Heart right ventricle (tissue), 16 donors: ENCODE measurements around the gene USP40. TPM values are rescaled to one million over a fixed set of nuclear protein-coding genes. Genes with fewer than 3 reads are reported as not detected.
A peak's percentile ranks its signal among the peaks of the same experiment; 100 is the strongest.

ENCODE experiments used
- ATAC-seq, 8 donors: fragments of 200-7000 bp; cut with Tn5 transposase; one replicate each; pipeline ENCODE4 v1.9.1; 2020; ENCODE audit warnings: mild to moderate bottlenecking in 8 of 8, moderate library complexity in 8 of 8, moderate number of reproducible peaks in 1 of 8
- DNase-seq, 2 donors: peaks; one replicate each; pipeline ENCODE4 v3.0.0-alpha.2; 2020
- H3K27ac ChIP-seq, 10 donors: fragments of 200-600 bp; sonication (generic) in 2 of 10; one replicate each; pipeline versions ENCODE4 v1.5.0 to v1.8.0; 2020 to 2022; ENCODE audit warnings: mild to moderate bottlenecking in 3 of 10
- H3K27me3 ChIP-seq, 7 donors: fragments of 200-600 bp; one replicate each; pipeline ENCODE4 v1.8.0; 2021 to 2022; ENCODE audit warnings: mild to moderate bottlenecking in 2 of 7
- H3K36me3 ChIP-seq, 9 donors: fragments of 200-600 bp; sonication (generic) in 1 of 9; one replicate each; pipeline versions ENCODE4 v1.5.0 to v1.8.0; 2020 to 2022; ENCODE audit warnings: mild to moderate bottlenecking in 2 of 9
- H3K4me1 ChIP-seq, 9 donors: fragments of 200-600 bp; sonication (generic) in 1 of 9; one replicate each; pipeline versions ENCODE4 v1.5.0 to v1.8.0; 2020 to 2022; ENCODE audit warnings: mild to moderate bottlenecking in 4 of 9
- H3K4me3 ChIP-seq, 10 donors: fragments of 200-600 bp; sonication (generic) in 2 of 10; one replicate each; pipeline versions ENCODE4 v1.5.0 to v1.8.0; 2020 to 2022; ENCODE audit warnings: mild to moderate bottlenecking in 7 of 10, moderate library complexity in 2 of 10
- H3K9me3 ChIP-seq, 11 donors: fragments of 200-600 bp in 10 of 11; sonication (generic) in 2 of 11; one replicate each; pipeline versions ENCODE4 v1.5.0 to v1.8.0; 2013 to 2022; ENCODE audit warnings: mild to moderate bottlenecking in 2 of 11, control low read depth in 1 of 11, moderate library complexity in 1 of 11
- WGBS, 2 donors: extraction: QIAGEN DNeasy Blood & Tissue Kit; methylation state at CpG; one replicate each; pipeline ENCODE4 v1.1.7; 2013; ENCODE audit warnings: inconsistent platforms in 1 of 2; 5-methylcytosine and 5-hydroxymethylcytosine counted together
- intact Hi-C, 10 donors: fragments of 100-400 bp; cut with DNase I; formaldehyde crosslinking; loops; one replicate each; pipeline versions ENCODE4 v1.11.1 to v1.14.2; 2022
- polyA plus RNA-seq, 2 donors: library from polyadenylated mRNA; stranded (reverse); fragments of 200-250 nt; gene quantifications; one replicate each; pipeline ENCODE4 v1.2.3, GENCODE V29; 2013
- total RNA-seq, 10 donors: library from RNA; stranded (reverse); fragmentation: NEBNext Ultra II Directional in 3 of 10; extraction: Animal tissue kit (Norgen Biotek cat#: 25700) in 3 of 10; gene quantifications; one replicate each; pipeline versions ENCODE4 v1.2.1 to v1.2.4, GENCODE V29; 2021 to 2023
- TF ChIP-seq, protein P1 (sequence below), 9 donors: fragments of 200-600 bp; sonication (generic) in 2 of 9; IDR thresholded peaks; one replicate each; pipeline versions ENCODE4 v1.5.0 to v1.8.0; 2021 to 2022; ENCODE audit warnings: antibody characterized with exemption in 9 of 9, mild to moderate bottlenecking in 5 of 9, moderate library complexity in 1 of 9
- donor health status: Arrhythmogenic right ventricular cardiomyopathy.
- donor health status: ischemic (EF 13 %, LVEDD 7.1; RV severe dilation, severe dysfunction).
- donor health status: healthy with polysubstance abuse.
- donor health status: DM: no; HTN: yes; CAD: no.
- donor health status: DM: no; HTN: no; CAD: no.
- donor health status: ischemic (EF 25% LVEDD 6.9; RV normal size, moderate dysfunction).
- donor health status: ischemic (EF 25% LVEDD 5.7; RV mildly dilated, moderate dysfunction).
- donor health status: healthy.
- donor health status: DM: yes; HTN: yes; CAD: no.
- donor health status: Ischemic cardiomyopathy.
- donor health status: ischemic (EF 35%, LVEDD 5.7; RV mildly dilated, moderate dysfunction).
- donor health status: nonischemic (EF 11% LVEDD 7.7; RV severe dilation, severe dysfunction).
- donor health status: DM: yes; HTN: yes; CAD: no.
- donor health status: PGD.
- donor health status: ischemic (EF 29% LVEDD 5.4; RV normal size, mild dysfunction).
- donor health status: nonischemic (EF 23%, LVEDD 6.1; RV moderate dilation, normal function).

USP40 gene
- total and polyA plus RNA-seq, 12 donors: 9.1 to 32.8 (median 16.1) TPM

GRCh38 chr2:233538741-233539140 is 27.8 kb downstream of the USP40 start:
- no peaks in the 10 kb centered on the region for H3K9me3 ChIP-seq
- TF ChIP-seq, protein P1, sequence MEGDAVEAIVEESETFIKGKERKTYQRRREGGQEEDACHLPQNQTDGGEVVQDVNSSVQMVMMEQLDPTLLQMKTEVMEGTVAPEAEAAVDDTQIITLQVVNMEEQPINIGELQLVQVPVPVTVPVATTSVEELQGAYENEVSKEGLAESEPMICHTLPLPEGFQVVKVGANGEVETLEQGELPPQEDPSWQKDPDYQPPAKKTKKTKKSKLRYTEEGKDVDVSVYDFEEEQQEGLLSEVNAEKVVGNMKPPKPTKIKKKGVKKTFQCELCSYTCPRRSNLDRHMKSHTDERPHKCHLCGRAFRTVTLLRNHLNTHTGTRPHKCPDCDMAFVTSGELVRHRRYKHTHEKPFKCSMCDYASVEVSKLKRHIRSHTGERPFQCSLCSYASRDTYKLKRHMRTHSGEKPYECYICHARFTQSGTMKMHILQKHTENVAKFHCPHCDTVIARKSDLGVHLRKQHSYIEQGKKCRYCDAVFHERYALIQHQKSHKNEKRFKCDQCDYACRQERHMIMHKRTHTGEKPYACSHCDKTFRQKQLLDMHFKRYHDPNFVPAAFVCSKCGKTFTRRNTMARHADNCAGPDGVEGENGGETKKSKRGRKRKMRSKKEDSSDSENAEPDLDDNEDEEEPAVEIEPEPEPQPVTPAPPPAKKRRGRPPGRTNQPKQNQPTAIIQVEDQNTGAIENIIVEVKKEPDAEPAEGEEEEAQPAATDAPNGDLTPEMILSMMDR (IDR thresholded peaks at IDR 0.05): no peak
- no peaks in the 10 kb centered on the region for H3K4me1 ChIP-seq
- no peak overlapping the region for H3K4me3 ChIP-seq
- peaks cover 0 to 93% (median 17%) of the 10 kb centered on the region in 9 donors for H3K36me3 ChIP-seq
- no peaks in the 10 kb centered on the region for H3K27me3 ChIP-seq
- H3K27ac ChIP-seq: no peak overlapping the region
- ATAC-seq (no peak), DNase-seq (no peak)
- intact Hi-C loops: no loop called here
- 96% methylated on average over 5 of the region's 5 CpGs for WGBS, 2 donors

GRCh38 chr2:233535271-233535670 is 31.3 kb downstream of the USP40 start:
- Histone ChIP-seq H3K4me1 (peaks cover 0 to 13% (median 0%) of the 10 kb centered on the region in 9 donors), H3K27ac (no peak overlapping the region), H3K4me3 (no peak overlapping the region), H3K36me3 (peaks cover 0 to 87% (median 19%) of the 10 kb centered on the region in 9 donors), H3K9me3 (no peaks in the 10 kb centered on the region), H3K27me3 (no peaks in the 10 kb centered on the region)
- DNase-seq (no peak), ATAC-seq (no peak)
- intact Hi-C loops: no loop called here
- TF ChIP-seq, protein P1 (IDR thresholded peaks at IDR 0.05): no peak

DNA sequence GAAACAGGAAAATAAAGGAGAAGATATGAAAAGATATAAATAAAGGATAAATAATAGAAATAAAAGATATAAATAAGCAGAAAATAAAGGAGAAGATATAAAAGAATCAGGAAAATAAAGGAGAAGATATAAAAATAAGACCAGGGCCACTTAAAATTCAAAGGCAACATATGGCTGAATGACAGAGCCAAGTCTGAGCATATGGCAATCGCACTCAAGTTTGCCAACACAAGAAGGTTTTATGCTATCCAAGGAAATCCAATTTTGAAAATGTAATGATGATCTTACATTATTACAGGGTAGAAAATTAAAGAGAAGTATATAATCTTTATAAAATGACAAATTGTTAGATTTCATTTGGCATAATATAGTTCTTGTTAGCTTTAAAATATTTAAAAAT is 33.6 kb downstream of the USP40 start:
- ATAC-seq (no peak), DNase-seq (no peak)
- no peaks in the 10 kb centered on the region for H3K9me3 ChIP-seq
- TF ChIP-seq, protein P1 (IDR thresholded peaks at IDR 0.05): no peak
- peaks cover 0 to 13% (median 0%) of the 10 kb centered on the region in 9 donors for H3K4me1 ChIP-seq
- H3K27me3 ChIP-seq: no peaks in the 10 kb centered on the region
- peaks cover 0 to 69% (median 8%) of the 10 kb centered on the region in 9 donors for H3K36me3 ChIP-seq
- WGBS, 2 donors: 95 to 100% methylated on average over 1 of the region's 1 CpG
- H3K27ac ChIP-seq: no peak overlapping the region
- H3K4me3 ChIP-seq: no peak overlapping the region
- intact Hi-C loops: no loop called here

DNA sequence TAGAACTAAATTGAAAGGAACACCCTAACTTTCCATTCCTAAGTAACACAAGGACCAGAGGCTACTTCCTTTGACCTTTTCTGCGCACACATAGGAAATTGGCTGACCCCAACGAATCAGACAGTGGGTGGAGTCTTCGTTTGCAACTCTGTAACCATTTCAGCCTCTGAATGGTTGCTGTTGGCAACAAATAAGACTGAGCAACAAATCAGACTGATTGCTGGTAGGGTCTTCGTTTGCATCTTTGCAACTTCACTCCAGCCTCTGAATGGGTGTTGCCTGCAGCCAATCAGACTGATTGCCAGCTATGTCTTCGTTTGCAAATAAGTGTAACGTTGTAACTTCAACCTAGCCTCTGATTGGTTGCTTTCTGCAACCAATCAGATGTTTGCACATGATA is 34.6 kb downstream of the USP40 start:
- peaks cover 0 to 71% (median 8%) of the 10 kb centered on the region in 9 donors for H3K36me3 ChIP-seq
- TF ChIP-seq, protein P1 (IDR thresholded peaks at IDR 0.05): no peak
- DNase-seq: peak in 1 of 2 donors; percentile 52
- intact Hi-C loops: no loop called here
- H3K27me3 ChIP-seq: no peaks in the 10 kb centered on the region
- H3K4me3 ChIP-seq: no peak overlapping the region
- H3K27ac ChIP-seq: peak overlapping the region in 8 of 10 donors; percentile 24 to 71 (median 54)
- WGBS, 2 donors: 54 to 62% methylated on average over 6 of the region's 6 CpGs
- peak in 6 of 8 donors; percentile 33 to 84 (median 77) for ATAC-seq
- H3K9me3 ChIP-seq: no peaks in the 10 kb centered on the region
- peaks cover 0 to 13% (median 0%) of the 10 kb centered on the region in 9 donors for H3K4me1 ChIP-seq
